Epithelial cell of esophagus (primary cell): ENCODE measurements around the gene IL19.
A peak's percentile ranks its signal among the peaks of the same experiment; 100 is the strongest.

Experiments
- DNase-seq: peaks from one replicate; pipeline ENCODE4 v3.0.0; 2010; ENCODE audit warnings: low read depth
- H3K4me3 ChIP-seq: 2 replicates; pipeline ENCODE4 v1.5.1; 2011; ENCODE audit warnings: mild to moderate bottlenecking, low read length, control low read depth
- CTCF ChIP-seq: IDR thresholded peaks from 2 replicates; pipeline ENCODE4 v1.5.1; 2011; ENCODE audit warnings: low read depth, mild to moderate bottlenecking, low read length, control low read depth, inconsistent platforms; ENCODE audit not compliant: insufficient read depth; ENCODE audit errors: missing control alignments

Gene IL19

GRCh38 chr1:206831650-206832049, 61.1 kb downstream of the IL19 start:
- no peak for DNase-seq
- H3K4me3 ChIP-seq = no peak overlapping the region
- no peak for TF ChIP-seq CTCF

GRCh38 chr1:206832352-206832880, 61.8 kb downstream of the IL19 start:
- no peak overlapping the region for H3K4me3 ChIP-seq
- no peak for DNase-seq
- no peak for TF ChIP-seq CTCF

GRCh38 chr1:206833106-206833680, 62.6 kb downstream of the IL19 start:
- no peak for TF ChIP-seq CTCF
- H3K4me3 ChIP-seq = no peak overlapping the region
- DNase-seq = no peak

- peak; percentile 61 for DNase-seq
- no peak for TF ChIP-seq CTCF
These were observed 63.2 kb downstream of the IL19 start for GRCh38 chr1:206833801-206834200.

GRCh38 chr1:206834217-206834616, 63.6 kb downstream of the IL19 start:
- DNase-seq = no peak
- no peak for TF ChIP-seq CTCF
- H3K4me3 ChIP-seq = no peak overlapping the region

More at GRCh38 chr1:206833801-206834200, 63.2 kb downstream of the IL19 start:
- no peak overlapping the region for H3K4me3 ChIP-seq

GRCh38 chr1:206834711-206835110, 64.1 kb downstream of the IL19 start:
- no peak overlapping the region for H3K4me3 ChIP-seq
- no peak for TF ChIP-seq CTCF
- peak; percentile 68 for DNase-seq

GRCh38 chr1:206835186-206835585, 64.6 kb downstream of the IL19 start:
- no peak overlapping the region for H3K4me3 ChIP-seq
- TF ChIP-seq CTCF = no peak
- DNase-seq = no peak
